Stimulated activated memory B cell treated with anti-CD40 and anti-IgM and Interleukin-4, amounts not matched to agents 10 μg/mL and 1 μg/mL and 100 μg/mL, for 72 hours (primary cell): ENCODE measurements around the gene GRAMD1B.

Experiments used
- ATAC-seq: fragments of 150-1000 bp; cut with Tn5 transposase; 2 replicates; pipeline ENCODE4 v1.10.0; 2021
- H3K27ac Mint-ChIP-seq: one replicate; pipeline ENCODE4 v1.8.0; 2022; ENCODE audit warnings: mild to moderate bottlenecking, mixed read lengths
- H3K27me3 Mint-ChIP-seq: one replicate; pipeline ENCODE4 v1.8.0; 2022; ENCODE audit warnings: mixed read lengths
- H3K36me3 Mint-ChIP-seq: one replicate; pipeline ENCODE4 v1.8.0; 2022; ENCODE audit warnings: mixed read lengths
- H3K4me1 Mint-ChIP-seq: one replicate; pipeline ENCODE4 v1.8.0; 2022; ENCODE audit warnings: mixed read lengths
- H3K4me3 Mint-ChIP-seq: one replicate; pipeline ENCODE4 v1.8.0; 2022; ENCODE audit warnings: mild to moderate bottlenecking, moderate library complexity, mixed read lengths
- H3K9me3 Mint-ChIP-seq: one replicate; pipeline ENCODE4 v1.8.0; 2022; ENCODE audit warnings: mixed read lengths

The GRAMD1B gene

GRCh38 chr11:123473941-123474677, 44.0 kb downstream of the GRAMD1B start:
- no peak overlapping the region for H3K27ac Mint-ChIP-seq
- no peak overlapping the region for H3K4me3 Mint-ChIP-seq
- no peaks in the 10 kb centered on the region for H3K9me3 Mint-ChIP-seq
- no peaks in the 10 kb centered on the region for H3K36me3 Mint-ChIP-seq
- peaks cover 19% of the 10 kb centered on the region for H3K27me3 Mint-ChIP-seq
- no peak for ATAC-seq
- peaks cover 13% of the 10 kb centered on the region for H3K4me1 Mint-ChIP-seq

- ATAC-seq: no peak
- H3K4me3 Mint-ChIP-seq: no peak overlapping the region
- no peak overlapping the region for H3K27ac Mint-ChIP-seq
Measured at GRCh38 chr11:123474994-123475393, 44.9 kb downstream of the GRAMD1B start.

GRCh38 chr11:123475469-123475868, 45.4 kb downstream of the GRAMD1B start:
- peaks cover 21% of the 10 kb centered on the region for H3K4me1 Mint-ChIP-seq
- H3K27me3 Mint-ChIP-seq: peaks cover 26% of the 10 kb centered on the region
- no peaks in the 10 kb centered on the region for H3K36me3 Mint-ChIP-seq
- no peak overlapping the region for H3K4me3 Mint-ChIP-seq
- no peak for ATAC-seq
- no peaks in the 10 kb centered on the region for H3K9me3 Mint-ChIP-seq
- no peak overlapping the region for H3K27ac Mint-ChIP-seq

More at GRCh38 chr11:123474994-123475393, 44.9 kb downstream of the GRAMD1B start:
- H3K4me1 Mint-ChIP-seq: peaks cover 16% of the 10 kb centered on the region
- H3K36me3 Mint-ChIP-seq: no peaks in the 10 kb centered on the region
- H3K9me3 Mint-ChIP-seq: no peaks in the 10 kb centered on the region
- peaks cover 22% of the 10 kb centered on the region for H3K27me3 Mint-ChIP-seq

GRCh38 chr11:123477205-123477907, 47.3 kb downstream of the GRAMD1B start:
- no peaks in the 10 kb centered on the region for H3K9me3 Mint-ChIP-seq
- H3K4me1 Mint-ChIP-seq: peaks cover 26% of the 10 kb centered on the region
- no peak overlapping the region for H3K4me3 Mint-ChIP-seq
- H3K27me3 Mint-ChIP-seq: peaks cover 41% of the 10 kb centered on the region
- H3K27ac Mint-ChIP-seq: no peak overlapping the region
- no peaks in the 10 kb centered on the region for H3K36me3 Mint-ChIP-seq
- ATAC-seq: no peak

GRCh38 chr11:123478352-123478987, 48.4 kb downstream of the GRAMD1B start:
- Mint-ChIP-seq H3K27ac (peak overlapping the region; percentile 59), H3K27me3 (peaks cover 52% of the 10 kb centered on the region), H3K9me3 (no peaks in the 10 kb centered on the region), H3K4me1 (peaks cover 35% of the 10 kb centered on the region), H3K36me3 (no peaks in the 10 kb centered on the region), H3K4me3 (peak overlapping the region; percentile 64)
- peak; percentile 32 for ATAC-seq

- H3K27me3 Mint-ChIP-seq: peaks cover 60% of the 10 kb centered on the region
- peak overlapping the region; percentile 64 for H3K4me3 Mint-ChIP-seq
- H3K4me1 Mint-ChIP-seq: peaks cover 43% of the 10 kb centered on the region
- peak overlapping the region; percentile 59 for H3K27ac Mint-ChIP-seq
- peak; percentile 65 for ATAC-seq
- no peaks in the 10 kb centered on the region for H3K36me3 Mint-ChIP-seq
- no peaks in the 10 kb centered on the region for H3K9me3 Mint-ChIP-seq
Measured at GRCh38 chr11:123479048-123479837, 49.2 kb downstream of the GRAMD1B start.

GRCh38 chr11:123480290-123480815, 50.3 kb downstream of the GRAMD1B start:
- no peaks in the 10 kb centered on the region for H3K36me3 Mint-ChIP-seq
- ATAC-seq: peak; percentile 63
- H3K9me3 Mint-ChIP-seq: no peaks in the 10 kb centered on the region
- peaks cover 53% of the 10 kb centered on the region for H3K4me1 Mint-ChIP-seq
- H3K4me3 Mint-ChIP-seq: peak overlapping the region; percentile 16
- H3K27ac Mint-ChIP-seq: no peak overlapping the region
- H3K27me3 Mint-ChIP-seq: peaks cover 71% of the 10 kb centered on the region

GRCh38 chr11:123480882-123481281, 50.8 kb downstream of the GRAMD1B start:
- Mint-ChIP-seq H3K4me1 (peaks cover 53% of the 10 kb centered on the region), H3K36me3 (no peaks in the 10 kb centered on the region), H3K4me3 (peak overlapping the region; percentile 16), H3K9me3 (no peaks in the 10 kb centered on the region), H3K27me3 (peaks cover 72% of the 10 kb centered on the region), H3K27ac (no peak overlapping the region)
- ATAC-seq: no peak

GRCh38 chr11:123481640-123482039, 51.6 kb downstream of the GRAMD1B start:
- Mint-ChIP-seq H3K27me3 (peaks cover 72% of the 10 kb centered on the region), H3K36me3 (no peaks in the 10 kb centered on the region), H3K4me1 (peaks cover 53% of the 10 kb centered on the region), H3K27ac (no peak overlapping the region), H3K9me3 (no peaks in the 10 kb centered on the region), H3K4me3 (no peak overlapping the region)
- no peak for ATAC-seq

- ATAC-seq: no peak
- Mint-ChIP-seq H3K27ac (no peak overlapping the region), H3K36me3 (no peaks in the 10 kb centered on the region), H3K27me3 (peaks cover 72% of the 10 kb centered on the region), H3K4me3 (no peak overlapping the region), H3K9me3 (no peaks in the 10 kb centered on the region), H3K4me1 (peaks cover 53% of the 10 kb centered on the region)
Measured at GRCh38 chr11:123482218-123482617, 52.1 kb downstream of the GRAMD1B start.

- Mint-ChIP-seq H3K9me3 (no peaks in the 10 kb centered on the region), H3K27ac (no peak overlapping the region), H3K4me1 (peaks cover 50% of the 10 kb centered on the region), H3K36me3 (no peaks in the 10 kb centered on the region), H3K27me3 (peaks cover 63% of the 10 kb centered on the region), H3K4me3 (no peak overlapping the region)
- ATAC-seq: no peak
Measured at GRCh38 chr11:123483058-123483457, 53.0 kb downstream of the GRAMD1B start.

- Mint-ChIP-seq H3K4me1 (peaks cover 46% of the 10 kb centered on the region), H3K36me3 (no peaks in the 10 kb centered on the region), H3K27ac (no peak overlapping the region), H3K4me3 (no peak overlapping the region), H3K27me3 (peaks cover 59% of the 10 kb centered on the region), H3K9me3 (no peaks in the 10 kb centered on the region)
- ATAC-seq: no peak
Measured at GRCh38 chr11:123483466-123483865, 53.4 kb downstream of the GRAMD1B start.

GRCh38 chr11:123484448-123484847, 54.4 kb downstream of the GRAMD1B start:
- Mint-ChIP-seq H3K4me3 (peak overlapping the region; percentile 27), H3K27me3 (peaks cover 50% of the 10 kb centered on the region), H3K36me3 (no peaks in the 10 kb centered on the region), H3K27ac (no peak overlapping the region), H3K4me1 (peaks cover 37% of the 10 kb centered on the region), H3K9me3 (no peaks in the 10 kb centered on the region)
- peak; percentile 78 for ATAC-seq

- H3K9me3 Mint-ChIP-seq: no peaks in the 10 kb centered on the region
Measured at GRCh38 chr11:123487157-123487744, 57.2 kb downstream of the GRAMD1B start.

More at GRCh38 chr11:123487157-123487744, 57.2 kb downstream of the GRAMD1B start:
- Mint-ChIP-seq H3K36me3 (no peaks in the 10 kb centered on the region), H3K4me1 (peaks cover 27% of the 10 kb centered on the region), H3K4me3 (no peak overlapping the region), H3K27ac (no peak overlapping the region), H3K27me3 (peaks cover 31% of the 10 kb centered on the region)
- no peak for ATAC-seq
